Body of pancreas (tissue), 4 donors: ENCODE data around the gene ITGA2.
A peak's percentile ranks its signal among the peaks of the same experiment; 100 is the strongest.

Experiments
- POLR2A ChIP-seq, 3 donors: fragments of 450-650 bp; IDR thresholded peaks; one replicate each; pipeline ENCODE4 v1.6.1; 2016; ENCODE audit warnings: antibody characterized with exemption in 3 of 3, mild to moderate bottlenecking in 2 of 3
- TF ChIP-seq, protein P1 (sequence below), 7 experiments: fragments of 450-650 bp in 4 of 7; fragments of 200-600 bp in 3 of 7; sonication (generic) in 3 of 7; IDR thresholded peaks; one replicate each; pipeline ENCODE4 v1.5.1; 2016 to 2019; ENCODE audit warnings: antibody characterized with exemption in 7 of 7

DNA sequence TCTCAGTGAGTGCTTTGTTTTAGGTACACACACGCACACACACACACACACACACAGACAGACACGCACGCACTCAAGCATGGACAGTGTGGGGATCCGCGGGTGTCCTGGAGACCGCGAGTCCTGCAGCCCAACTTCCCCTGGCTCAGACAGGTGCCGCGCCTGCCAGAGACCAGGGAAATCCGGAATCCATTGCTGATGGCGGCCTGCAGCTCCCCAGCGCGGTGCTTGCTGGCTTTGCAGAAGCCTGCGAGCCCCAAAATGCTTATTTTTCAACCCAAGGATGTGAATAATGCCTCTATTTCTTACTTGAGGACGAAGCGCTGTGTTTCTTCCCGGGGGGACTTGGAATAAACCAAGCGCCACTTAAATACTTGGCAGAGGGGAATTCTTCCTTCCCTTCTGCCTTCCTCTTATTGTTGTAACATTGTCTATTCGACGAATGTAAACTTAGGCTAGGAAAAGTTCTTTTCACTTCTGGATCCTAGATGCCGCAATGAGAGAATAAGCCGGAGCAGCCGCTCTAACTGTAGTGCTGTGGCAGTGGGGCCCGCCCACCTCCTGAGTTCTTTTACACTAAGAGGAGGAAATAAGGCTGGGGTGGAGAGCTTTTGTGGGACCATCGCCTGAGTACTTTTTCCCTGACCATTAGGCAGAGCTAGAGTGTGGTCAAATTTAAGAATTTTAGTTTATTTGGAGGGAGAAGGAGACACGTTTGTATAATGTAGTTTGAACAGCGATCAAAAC, 802 bp downstream of the ITGA2 start:
- TF ChIP-seq, protein P1, sequence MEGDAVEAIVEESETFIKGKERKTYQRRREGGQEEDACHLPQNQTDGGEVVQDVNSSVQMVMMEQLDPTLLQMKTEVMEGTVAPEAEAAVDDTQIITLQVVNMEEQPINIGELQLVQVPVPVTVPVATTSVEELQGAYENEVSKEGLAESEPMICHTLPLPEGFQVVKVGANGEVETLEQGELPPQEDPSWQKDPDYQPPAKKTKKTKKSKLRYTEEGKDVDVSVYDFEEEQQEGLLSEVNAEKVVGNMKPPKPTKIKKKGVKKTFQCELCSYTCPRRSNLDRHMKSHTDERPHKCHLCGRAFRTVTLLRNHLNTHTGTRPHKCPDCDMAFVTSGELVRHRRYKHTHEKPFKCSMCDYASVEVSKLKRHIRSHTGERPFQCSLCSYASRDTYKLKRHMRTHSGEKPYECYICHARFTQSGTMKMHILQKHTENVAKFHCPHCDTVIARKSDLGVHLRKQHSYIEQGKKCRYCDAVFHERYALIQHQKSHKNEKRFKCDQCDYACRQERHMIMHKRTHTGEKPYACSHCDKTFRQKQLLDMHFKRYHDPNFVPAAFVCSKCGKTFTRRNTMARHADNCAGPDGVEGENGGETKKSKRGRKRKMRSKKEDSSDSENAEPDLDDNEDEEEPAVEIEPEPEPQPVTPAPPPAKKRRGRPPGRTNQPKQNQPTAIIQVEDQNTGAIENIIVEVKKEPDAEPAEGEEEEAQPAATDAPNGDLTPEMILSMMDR (IDR thresholded peaks at IDR 0.05): peak in 3 of 7 experiments; percentile 22 to 31 (median 25)
- TF ChIP-seq POLR2A (IDR thresholded peaks at IDR 0.05): no peak
